ENCODE data around the gene PDE4D.

Gene PDE4D

DNA sequence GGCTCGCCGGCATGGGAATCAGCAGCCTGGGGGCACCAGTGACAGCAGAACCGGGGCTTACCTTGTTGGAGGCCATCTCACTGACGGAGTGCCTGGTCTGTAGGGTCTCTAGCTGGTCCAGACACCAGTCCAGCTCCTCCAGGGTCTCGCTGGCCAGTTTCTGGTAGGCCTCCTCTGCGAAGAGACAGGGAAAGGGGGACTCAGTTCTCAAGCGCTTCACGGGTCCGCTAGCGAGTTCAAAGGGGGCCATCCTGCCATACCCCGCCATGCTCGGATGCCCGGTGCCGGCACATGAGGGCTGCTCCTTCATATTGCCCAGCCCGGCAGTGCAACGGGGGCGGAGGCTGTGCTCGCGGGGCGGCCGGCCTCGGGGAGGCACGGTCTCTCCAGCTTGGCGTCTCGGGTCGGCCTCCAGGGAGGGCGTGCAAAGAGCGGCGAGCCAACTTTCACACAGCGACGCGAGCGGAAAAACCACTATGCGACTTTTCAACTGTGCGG, 854.7 kb downstream of the PDE4D start:
- no peak for TF ChIP-seq YY1 (IDR thresholded peaks at IDR 0.05; ENCODE audit: insufficient read depth, insufficient read length)
- TF ChIP-seq SUZ12 (IDR thresholded peaks at IDR 0.05; ENCODE audit: extremely low read depth, insufficient read depth, insufficient read length) = no peak
- no peak for TF ChIP-seq ZNF274 (IDR thresholded peaks at IDR 0.05; ENCODE audit: low read depth, low read length)
- Histone ChIP-seq H3K9me3 (ENCODE audit: insufficient read depth, low read length) (no peaks in the 10 kb centered on the region), H3K9ac (ENCODE audit: insufficient read length, low read depth) (peak overlapping the region; percentile 85), H3K36me3 (ENCODE audit: insufficient read depth, insufficient read length, low read length) (no peaks in the 10 kb centered on the region), H3K4me3 (ENCODE audit: insufficient read length, low read depth) (peak overlapping the region; percentile 84), H3K27me3 (ENCODE audit: insufficient read depth, insufficient read length) (peaks cover 13% of the 10 kb centered on the region), H3K4me1 (ENCODE audit: insufficient read depth, insufficient read length) (no peaks in the 10 kb centered on the region)
- DNase-seq (ENCODE audit: low read depth, low spot score) = no peak

DNA sequence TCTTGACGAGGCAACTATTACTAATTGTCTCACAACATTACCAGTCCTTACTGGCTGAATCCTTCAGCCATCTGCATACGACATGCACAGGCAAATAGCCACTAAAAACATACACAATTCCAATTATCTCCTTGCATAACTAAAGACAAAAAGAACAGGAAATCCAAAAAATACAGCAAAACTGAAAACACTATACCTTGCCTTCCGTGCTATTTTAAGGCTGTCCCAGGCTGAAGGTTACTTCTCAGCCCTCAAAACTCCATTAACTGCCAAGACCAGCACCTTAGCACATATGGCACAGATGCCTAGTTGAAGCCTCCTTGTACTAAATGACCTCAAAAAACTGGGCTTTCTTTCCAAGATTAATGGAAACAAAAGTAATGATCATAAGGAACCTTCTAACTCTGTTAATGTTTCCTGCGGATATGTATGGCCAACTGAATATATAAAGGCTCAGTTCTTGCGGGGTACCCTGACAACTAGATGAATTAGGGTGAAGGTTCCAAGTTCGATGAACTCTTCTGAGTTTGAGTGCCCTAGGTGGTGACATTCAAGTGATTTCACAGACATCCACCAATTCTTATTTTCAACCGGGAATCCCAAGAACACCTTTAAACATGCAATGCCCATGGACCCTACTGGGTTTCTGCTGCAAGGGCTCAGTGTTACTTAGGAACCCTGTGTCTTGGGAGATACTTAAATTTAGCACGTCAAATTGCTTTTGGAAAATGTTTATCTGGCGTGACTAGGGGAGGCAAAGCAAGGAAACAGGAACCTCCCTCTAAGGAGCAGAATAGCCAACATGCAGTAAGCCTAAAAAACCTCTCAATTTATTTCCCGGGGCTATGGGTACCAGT, 855.4 kb downstream of the PDE4D start:
- Histone ChIP-seq H3K4me1 (ENCODE audit: insufficient read depth, insufficient read length) (no peaks in the 10 kb centered on the region), H3K9me3 (ENCODE audit: insufficient read depth, low read length) (no peaks in the 10 kb centered on the region), H3K4me3 (ENCODE audit: insufficient read length, low read depth) (peak overlapping the region; percentile 84), H3K36me3 (ENCODE audit: insufficient read depth, insufficient read length, low read length) (no peaks in the 10 kb centered on the region), H3K27me3 (ENCODE audit: insufficient read depth, insufficient read length) (peaks cover 13% of the 10 kb centered on the region), H3K9ac (ENCODE audit: insufficient read length, low read depth) (peak overlapping the region; percentile 85)
- TF ChIP-seq SUZ12 (IDR thresholded peaks at IDR 0.05; ENCODE audit: extremely low read depth, insufficient read depth, insufficient read length) (no peak), ZNF274 (IDR thresholded peaks at IDR 0.05; ENCODE audit: low read depth, low read length) (no peak), YY1 (IDR thresholded peaks at IDR 0.05; ENCODE audit: insufficient read depth, insufficient read length) (no peak)
- no peak for DNase-seq (ENCODE audit: low read depth, low spot score)

DNA sequence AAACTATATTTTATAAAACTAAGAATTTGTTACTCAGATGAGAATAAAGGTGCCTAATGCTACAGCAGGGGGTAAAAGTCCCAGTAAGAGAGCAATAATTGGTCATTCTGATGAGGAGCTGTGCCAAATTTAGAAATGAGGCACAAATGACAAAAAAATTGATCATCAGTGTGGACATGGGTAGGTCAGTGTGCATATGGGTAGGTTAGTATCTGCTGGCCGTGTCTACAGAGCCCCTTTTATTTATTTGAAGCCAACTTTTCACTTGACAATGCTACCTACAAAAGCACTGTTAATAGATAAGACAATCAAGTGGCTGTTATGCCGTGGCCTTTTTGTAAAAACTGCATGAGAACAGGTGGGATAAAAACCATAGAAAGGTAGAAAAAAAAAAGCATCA, 856.1 kb downstream of the PDE4D start:
- no peak for DNase-seq (ENCODE audit: low read depth, low spot score)
- Histone ChIP-seq H3K4me3 (ENCODE audit: insufficient read length, low read depth) (peak overlapping the region; percentile 84), H3K36me3 (ENCODE audit: insufficient read depth, insufficient read length, low read length) (no peaks in the 10 kb centered on the region), H3K27me3 (ENCODE audit: insufficient read depth, insufficient read length) (peaks cover 13% of the 10 kb centered on the region), H3K9me3 (ENCODE audit: insufficient read depth, low read length) (no peaks in the 10 kb centered on the region), H3K9ac (ENCODE audit: insufficient read length, low read depth) (peak overlapping the region; percentile 85), H3K4me1 (ENCODE audit: insufficient read depth, insufficient read length) (no peaks in the 10 kb centered on the region)
- TF ChIP-seq ZNF274 (IDR thresholded peaks at IDR 0.05; ENCODE audit: low read depth, low read length) = no peak

GRCh38 chr5:59037041-59037440, 856.5 kb downstream of the PDE4D start:
- no peaks in the 10 kb centered on the region for H3K4me1 ChIP-seq (ENCODE audit: insufficient read depth, insufficient read length)
- H3K9ac ChIP-seq (ENCODE audit: insufficient read length, low read depth) = no peak overlapping the region
- peak overlapping the region; percentile 84 for H3K4me3 ChIP-seq (ENCODE audit: insufficient read length, low read depth)
- H3K27me3 ChIP-seq (ENCODE audit: insufficient read depth, insufficient read length) = peaks cover 13% of the 10 kb centered on the region
- no peaks in the 10 kb centered on the region for H3K9me3 ChIP-seq (ENCODE audit: insufficient read depth, low read length)
- no peak for DNase-seq (ENCODE audit: low read depth, low spot score)
- no peaks in the 10 kb centered on the region for H3K36me3 ChIP-seq (ENCODE audit: insufficient read depth, insufficient read length, low read length)
- TF ChIP-seq SUZ12 (IDR thresholded peaks at IDR 0.05; ENCODE audit: extremely low read depth, insufficient read depth, insufficient read length) (no peak), ZNF274 (IDR thresholded peaks at IDR 0.05; ENCODE audit: low read depth, low read length) (no peak)

GRCh38 chr5:59036274-59036961, 857.1 kb downstream of the PDE4D start:
- H3K4me3 ChIP-seq (ENCODE audit: insufficient read length, low read depth) = no peak overlapping the region
- no peak for TF ChIP-seq SUZ12 (IDR thresholded peaks at IDR 0.05; ENCODE audit: extremely low read depth, insufficient read depth, insufficient read length)
- no peak for TF ChIP-seq YY1 (IDR thresholded peaks at IDR 0.05; ENCODE audit: insufficient read depth, insufficient read length)
- no peak for TF ChIP-seq ZNF274 (IDR thresholded peaks at IDR 0.05; ENCODE audit: low read depth, low read length)
- H3K36me3 ChIP-seq (ENCODE audit: insufficient read depth, insufficient read length, low read length) = no peaks in the 10 kb centered on the region
- H3K27me3 ChIP-seq (ENCODE audit: insufficient read depth, insufficient read length) = peaks cover 13% of the 10 kb centered on the region
- H3K9ac ChIP-seq (ENCODE audit: insufficient read length, low read depth) = no peak overlapping the region
- no peaks in the 10 kb centered on the region for H3K9me3 ChIP-seq (ENCODE audit: insufficient read depth, low read length)
- H3K4me1 ChIP-seq (ENCODE audit: insufficient read depth, insufficient read length) = no peaks in the 10 kb centered on the region
- DNase-seq (ENCODE audit: low read depth, low spot score) = no peak

GRCh38 chr5:59035681-59036080, 857.8 kb downstream of the PDE4D start:
- Histone ChIP-seq H3K27me3 (ENCODE audit: insufficient read depth, insufficient read length) (peaks cover 13% of the 10 kb centered on the region), H3K4me3 (ENCODE audit: insufficient read length, low read depth) (no peak overlapping the region), H3K4me1 (ENCODE audit: insufficient read depth, insufficient read length) (no peaks in the 10 kb centered on the region), H3K9me3 (ENCODE audit: insufficient read depth, low read length) (no peaks in the 10 kb centered on the region), H3K9ac (ENCODE audit: insufficient read length, low read depth) (no peak overlapping the region), H3K36me3 (ENCODE audit: insufficient read depth, insufficient read length, low read length) (peaks cover 3% of the 10 kb centered on the region)
- TF ChIP-seq SUZ12 (IDR thresholded peaks at IDR 0.05; ENCODE audit: extremely low read depth, insufficient read depth, insufficient read length) (no peak), YY1 (IDR thresholded peaks at IDR 0.05; ENCODE audit: insufficient read depth, insufficient read length) (no peak), ZNF274 (IDR thresholded peaks at IDR 0.05; ENCODE audit: low read depth, low read length) (no peak)
- no peak for DNase-seq (ENCODE audit: low read depth, low spot score)

DNA sequence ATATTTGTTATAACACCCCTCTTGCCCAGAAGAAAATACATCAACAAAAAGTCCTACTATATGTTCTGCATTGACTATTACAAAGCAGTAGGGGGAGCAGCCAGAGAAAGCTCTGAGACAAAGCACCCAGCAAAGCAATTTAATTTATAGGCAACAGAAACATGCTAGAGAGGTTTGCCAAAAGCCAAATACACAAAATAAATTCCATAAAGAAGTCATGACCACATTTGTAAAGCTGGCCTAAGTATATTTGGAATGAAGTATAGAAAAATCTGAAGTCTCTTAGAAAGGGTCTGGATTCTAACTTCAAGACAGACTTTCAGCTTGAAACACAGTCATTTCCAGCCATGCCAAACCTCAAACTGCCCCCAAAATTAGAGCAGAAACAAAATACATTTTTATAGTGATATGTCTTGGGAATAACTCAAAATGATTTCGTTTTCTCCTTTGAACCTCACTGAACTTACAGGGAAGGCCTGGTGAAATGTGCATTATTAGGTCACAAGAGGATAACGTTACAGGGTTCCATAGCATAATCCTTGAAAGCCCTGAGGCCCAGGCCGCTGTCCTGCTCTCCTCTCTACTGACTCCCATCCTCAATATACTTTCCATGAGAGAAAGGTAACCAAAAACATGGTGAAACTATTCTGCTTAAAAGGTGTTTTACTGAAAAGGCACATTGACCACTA, 858.9 kb downstream of the PDE4D start:
- H3K9me3 ChIP-seq (ENCODE audit: insufficient read depth, low read length) = no peaks in the 10 kb centered on the region
- no peak for DNase-seq (ENCODE audit: low read depth, low spot score)
- H3K27me3 ChIP-seq (ENCODE audit: insufficient read depth, insufficient read length) = peaks cover 3% of the 10 kb centered on the region
- H3K4me1 ChIP-seq (ENCODE audit: insufficient read depth, insufficient read length) = no peaks in the 10 kb centered on the region
- H3K4me3 ChIP-seq (ENCODE audit: insufficient read length, low read depth) = no peak overlapping the region
- H3K36me3 ChIP-seq (ENCODE audit: insufficient read depth, insufficient read length, low read length) = peaks cover 3% of the 10 kb centered on the region
- TF ChIP-seq YY1 (IDR thresholded peaks at IDR 0.05; ENCODE audit: insufficient read depth, insufficient read length) = no peak
- TF ChIP-seq SUZ12 (IDR thresholded peaks at IDR 0.05; ENCODE audit: extremely low read depth, insufficient read depth, insufficient read length) = no peak
- no peak for TF ChIP-seq ZNF274 (IDR thresholded peaks at IDR 0.05; ENCODE audit: low read depth, low read length)
- H3K9ac ChIP-seq (ENCODE audit: insufficient read length, low read depth) = no peak overlapping the region

All from NT2/D1 (cell line).